ENCODE measurements around the gene PPM1N.

DNA sequence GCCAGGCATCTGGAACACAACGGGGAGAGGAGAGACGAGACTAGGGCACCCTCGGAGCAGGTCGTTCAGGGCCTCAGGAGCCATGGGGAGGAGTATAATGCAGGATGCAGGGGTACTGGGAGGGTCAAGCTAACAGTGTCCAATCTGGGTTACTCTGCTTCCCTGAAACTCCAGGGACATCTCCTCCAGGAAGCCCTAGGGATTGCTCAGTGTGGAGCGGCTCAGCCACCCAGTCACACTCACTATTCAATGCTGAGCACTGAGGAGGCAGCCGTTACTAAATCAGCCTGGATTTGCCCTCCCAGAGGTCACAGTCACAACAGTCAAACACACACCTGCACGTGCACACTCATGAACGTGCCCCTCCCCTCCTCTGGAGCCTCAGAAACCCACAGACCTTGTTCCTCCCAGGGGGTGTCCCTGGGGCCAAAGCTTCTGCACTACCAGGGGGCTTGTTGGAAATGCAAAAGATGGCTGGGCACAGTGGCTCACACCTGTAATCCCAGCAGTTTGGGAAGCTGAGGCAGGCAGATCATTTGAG is 37.4 kb upstream of the PPM1N start:
- TF ChIP-seq, protein P1, sequence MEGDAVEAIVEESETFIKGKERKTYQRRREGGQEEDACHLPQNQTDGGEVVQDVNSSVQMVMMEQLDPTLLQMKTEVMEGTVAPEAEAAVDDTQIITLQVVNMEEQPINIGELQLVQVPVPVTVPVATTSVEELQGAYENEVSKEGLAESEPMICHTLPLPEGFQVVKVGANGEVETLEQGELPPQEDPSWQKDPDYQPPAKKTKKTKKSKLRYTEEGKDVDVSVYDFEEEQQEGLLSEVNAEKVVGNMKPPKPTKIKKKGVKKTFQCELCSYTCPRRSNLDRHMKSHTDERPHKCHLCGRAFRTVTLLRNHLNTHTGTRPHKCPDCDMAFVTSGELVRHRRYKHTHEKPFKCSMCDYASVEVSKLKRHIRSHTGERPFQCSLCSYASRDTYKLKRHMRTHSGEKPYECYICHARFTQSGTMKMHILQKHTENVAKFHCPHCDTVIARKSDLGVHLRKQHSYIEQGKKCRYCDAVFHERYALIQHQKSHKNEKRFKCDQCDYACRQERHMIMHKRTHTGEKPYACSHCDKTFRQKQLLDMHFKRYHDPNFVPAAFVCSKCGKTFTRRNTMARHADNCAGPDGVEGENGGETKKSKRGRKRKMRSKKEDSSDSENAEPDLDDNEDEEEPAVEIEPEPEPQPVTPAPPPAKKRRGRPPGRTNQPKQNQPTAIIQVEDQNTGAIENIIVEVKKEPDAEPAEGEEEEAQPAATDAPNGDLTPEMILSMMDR (IDR thresholded peaks at IDR 0.05), result no peak
- no peak for TF ChIP-seq POLR2A (IDR thresholded peaks at IDR 0.05)
